Stimulated activated CD4-positive, alpha-beta T cell treated with anti-CD3 and anti-CD28 coated beads, Interleukin-2, amount 100 ng/mL, for 4 hours (primary cell): ENCODE measurements around the gene IFT52.
"Not testable (repeated sequence)": the region's sequence is repeated elsewhere in the genome, so short reads cannot be mapped to it uniquely, and the experiment has no call there.

Experiments used
- DNase-seq: peaks from one replicate; pipeline ENCODE4 v3.0.0-alpha.2; 2020; ENCODE audit warnings: low read depth

The IFT52 gene

GRCh38 chr20:43567477-43567876 is 23.3 kb upstream of the IFT52 start:
- no peak for DNase-seq

- DNase-seq: no peak
Observed at GRCh38 chr20:43568706-43569105, 22.0 kb upstream of the IFT52 start.

GRCh38 chr20:43569282-43569681 is 21.5 kb upstream of the IFT52 start:
- DNase-seq: no peak

- no peak for DNase-seq
Observed at GRCh38 chr20:43570496-43570895, 20.2 kb upstream of the IFT52 start.

GRCh38 chr20:43571310-43571709 is 19.4 kb upstream of the IFT52 start:
- no peak for DNase-seq

- no peak for DNase-seq
Observed at GRCh38 chr20:43571771-43572170, 19.0 kb upstream of the IFT52 start.

GRCh38 chr20:43572891-43573290 is 17.8 kb upstream of the IFT52 start:
- no peak for DNase-seq

- no peak for DNase-seq
Observed at GRCh38 chr20:43576108-43576507, 14.6 kb upstream of the IFT52 start.

- no peak for DNase-seq
Observed at GRCh38 chr20:43579861-43580793, 10.6 kb upstream of the IFT52 start.

- no peak for DNase-seq
Observed at GRCh38 chr20:43583133-43583864, 7.4 kb upstream of the IFT52 start.

- no peak for DNase-seq
Observed at GRCh38 chr20:43583982-43584432, 6.7 kb upstream of the IFT52 start.

GRCh38 chr20:43584448-43585136 is 6.1 kb upstream of the IFT52 start:
- DNase-seq: no peak

GRCh38 chr20:43586641-43587040 is 4.1 kb upstream of the IFT52 start:
- DNase-seq: no peak

GRCh38 chr20:43588526-43588925 is 2.2 kb upstream of the IFT52 start:
- not testable (repeated sequence) for DNase-seq

GRCh38 chr20:43590036-43590391 is 723 bp upstream of the IFT52 start:
- no peak for DNase-seq

- DNase-seq: not testable (repeated sequence)
Observed at GRCh38 chr20:43601960-43602359, 11.2 kb downstream of the IFT52 start.

GRCh38 chr20:43603124-43603523 is 12.4 kb downstream of the IFT52 start:
- no peak for DNase-seq

GRCh38 chr20:43605715-43606114 is 15.0 kb downstream of the IFT52 start:
- no peak for DNase-seq

- not testable (repeated sequence) for DNase-seq
Observed at GRCh38 chr20:43607278-43607677, 16.5 kb downstream of the IFT52 start.

- no peak for DNase-seq
Observed at GRCh38 chr20:43631598-43631997, 40.9 kb downstream of the IFT52 start.

- DNase-seq: no peak
Observed at GRCh38 chr20:43636429-43636828, 45.7 kb downstream of the IFT52 start.

GRCh38 chr20:43642548-43642947 is 51.8 kb downstream of the IFT52 start:
- no peak for DNase-seq
